Measurements from ENCODE around the gene RGS4.
"Not testable (repeated sequence)": the region's sequence is repeated elsewhere in the genome, so short reads cannot be mapped to it uniquely, and the experiment has no call there.

The RGS4 gene

GRCh38 chr1:163083690-163084089 lies 14.5 kb downstream of the RGS4 start:
- no peaks in the 10 kb centered on the region for H3K4me1 ChIP-seq (ENCODE audit: control insufficient read depth, insufficient read depth, low read length)
- H3K9me3 ChIP-seq (ENCODE audit: control insufficient read depth, insufficient read depth, low read depth, low read length): no peaks in the 10 kb centered on the region
- no peaks in the 10 kb centered on the region for H3K27me3 ChIP-seq (ENCODE audit: control insufficient read depth, insufficient read depth, low read length)
- no peaks in the 10 kb centered on the region for H3K36me3 ChIP-seq (ENCODE audit: control insufficient read depth, insufficient read depth, low read length)
- no peak overlapping the region for H3K9ac ChIP-seq (ENCODE audit: low read length)
- H3K27ac ChIP-seq (ENCODE audit: low read depth, low read length): no peak overlapping the region
- no peak overlapping the region for H3K4me3 ChIP-seq (ENCODE audit: low read depth, low read length)

GRCh38 chr1:163084330-163084729 lies 15.2 kb downstream of the RGS4 start:
- Histone ChIP-seq H3K4me3 (ENCODE audit: low read depth, low read length) (no peak overlapping the region), H3K9ac (ENCODE audit: low read length) (no peak overlapping the region), H3K9me3 (ENCODE audit: control insufficient read depth, insufficient read depth, low read depth, low read length) (no peaks in the 10 kb centered on the region), H3K27ac (ENCODE audit: low read depth, low read length) (no peak overlapping the region), H3K4me1 (ENCODE audit: control insufficient read depth, insufficient read depth, low read length) (no peaks in the 10 kb centered on the region), H3K27me3 (ENCODE audit: control insufficient read depth, insufficient read depth, low read length) (no peaks in the 10 kb centered on the region), H3K36me3 (ENCODE audit: control insufficient read depth, insufficient read depth, low read length) (no peaks in the 10 kb centered on the region)

- Histone ChIP-seq H3K27me3 (ENCODE audit: control insufficient read depth, insufficient read depth, low read length) (no peaks in the 10 kb centered on the region), H3K36me3 (ENCODE audit: control insufficient read depth, insufficient read depth, low read length) (no peaks in the 10 kb centered on the region), H3K9ac (ENCODE audit: low read length) (no peak overlapping the region)
Observed at GRCh38 chr1:163085041-163085903, 16.1 kb downstream of the RGS4 start.

GRCh38 chr1:163085904-163086268 lies 16.7 kb downstream of the RGS4 start:
- H3K9me3 ChIP-seq (ENCODE audit: control insufficient read depth, insufficient read depth, low read depth, low read length): no peaks in the 10 kb centered on the region
- H3K27me3 ChIP-seq (ENCODE audit: control insufficient read depth, insufficient read depth, low read length): no peaks in the 10 kb centered on the region
- no peak overlapping the region for H3K4me3 ChIP-seq (ENCODE audit: low read depth, low read length)
- H3K36me3 ChIP-seq (ENCODE audit: control insufficient read depth, insufficient read depth, low read length): no peaks in the 10 kb centered on the region
- H3K9ac ChIP-seq (ENCODE audit: low read length): no peak overlapping the region
- H3K4me1 ChIP-seq (ENCODE audit: control insufficient read depth, insufficient read depth, low read length): no peaks in the 10 kb centered on the region
- H3K27ac ChIP-seq (ENCODE audit: low read depth, low read length): no peak overlapping the region

More at GRCh38 chr1:163085041-163085903, 16.1 kb downstream of the RGS4 start:
- Histone ChIP-seq H3K9me3 (ENCODE audit: control insufficient read depth, insufficient read depth, low read depth, low read length) (no peaks in the 10 kb centered on the region), H3K4me3 (ENCODE audit: low read depth, low read length) (no peak overlapping the region), H3K27ac (ENCODE audit: low read depth, low read length) (no peak overlapping the region), H3K4me1 (ENCODE audit: control insufficient read depth, insufficient read depth, low read length) (no peaks in the 10 kb centered on the region)

- H3K4me3 ChIP-seq (ENCODE audit: low read depth, low read length); H3K27me3 ChIP-seq (ENCODE audit: control insufficient read depth, insufficient read depth, low read length); H3K9ac ChIP-seq (ENCODE audit: low read length); H3K36me3 ChIP-seq (ENCODE audit: control insufficient read depth, insufficient read depth, low read length); H3K4me1 ChIP-seq (ENCODE audit: control insufficient read depth, insufficient read depth, low read length); H3K9me3 ChIP-seq (ENCODE audit: control insufficient read depth, insufficient read depth, low read depth, low read length); H3K27ac ChIP-seq (ENCODE audit: low read depth, low read length): not testable (repeated sequence)
Observed at GRCh38 chr1:163089117-163089516, 20.0 kb downstream of the RGS4 start.

GRCh38 chr1:163090321-163090945 lies 21.3 kb downstream of the RGS4 start:
- no peaks in the 10 kb centered on the region for H3K4me1 ChIP-seq (ENCODE audit: control insufficient read depth, insufficient read depth, low read length)
- no peak overlapping the region for H3K9ac ChIP-seq (ENCODE audit: low read length)
- no peak overlapping the region for H3K4me3 ChIP-seq (ENCODE audit: low read depth, low read length)
- no peak overlapping the region for H3K27ac ChIP-seq (ENCODE audit: low read depth, low read length)
- H3K9me3 ChIP-seq (ENCODE audit: control insufficient read depth, insufficient read depth, low read depth, low read length): no peaks in the 10 kb centered on the region
- H3K36me3 ChIP-seq (ENCODE audit: control insufficient read depth, insufficient read depth, low read length): no peaks in the 10 kb centered on the region
- H3K27me3 ChIP-seq (ENCODE audit: control insufficient read depth, insufficient read depth, low read length): no peaks in the 10 kb centered on the region

GRCh38 chr1:163093169-163093568 lies 24.0 kb downstream of the RGS4 start:
- no peak overlapping the region for H3K27ac ChIP-seq (ENCODE audit: low read depth, low read length)
- H3K36me3 ChIP-seq (ENCODE audit: control insufficient read depth, insufficient read depth, low read length): no peaks in the 10 kb centered on the region
- no peaks in the 10 kb centered on the region for H3K4me1 ChIP-seq (ENCODE audit: control insufficient read depth, insufficient read depth, low read length)
- no peak overlapping the region for H3K9ac ChIP-seq (ENCODE audit: low read length)
- no peaks in the 10 kb centered on the region for H3K9me3 ChIP-seq (ENCODE audit: control insufficient read depth, insufficient read depth, low read depth, low read length)
- H3K27me3 ChIP-seq (ENCODE audit: control insufficient read depth, insufficient read depth, low read length): no peaks in the 10 kb centered on the region
- H3K4me3 ChIP-seq (ENCODE audit: low read depth, low read length): no peak overlapping the region

- no peak overlapping the region for H3K9ac ChIP-seq (ENCODE audit: low read length)
- no peak overlapping the region for H3K27ac ChIP-seq (ENCODE audit: low read depth, low read length)
- H3K4me1 ChIP-seq (ENCODE audit: control insufficient read depth, insufficient read depth, low read length): no peaks in the 10 kb centered on the region
- H3K9me3 ChIP-seq (ENCODE audit: control insufficient read depth, insufficient read depth, low read depth, low read length): no peaks in the 10 kb centered on the region
- no peaks in the 10 kb centered on the region for H3K36me3 ChIP-seq (ENCODE audit: control insufficient read depth, insufficient read depth, low read length)
- H3K4me3 ChIP-seq (ENCODE audit: low read depth, low read length): no peak overlapping the region
- no peaks in the 10 kb centered on the region for H3K27me3 ChIP-seq (ENCODE audit: control insufficient read depth, insufficient read depth, low read length)
Observed at GRCh38 chr1:163093579-163093978, 24.4 kb downstream of the RGS4 start.

GRCh38 chr1:163094182-163094581 lies 25.0 kb downstream of the RGS4 start:
- H3K9ac ChIP-seq (ENCODE audit: low read length): no peak overlapping the region
- H3K27me3 ChIP-seq (ENCODE audit: control insufficient read depth, insufficient read depth, low read length): no peaks in the 10 kb centered on the region
- H3K4me1 ChIP-seq (ENCODE audit: control insufficient read depth, insufficient read depth, low read length): no peaks in the 10 kb centered on the region
- no peak overlapping the region for H3K4me3 ChIP-seq (ENCODE audit: low read depth, low read length)
- no peaks in the 10 kb centered on the region for H3K9me3 ChIP-seq (ENCODE audit: control insufficient read depth, insufficient read depth, low read depth, low read length)
- H3K36me3 ChIP-seq (ENCODE audit: control insufficient read depth, insufficient read depth, low read length): no peaks in the 10 kb centered on the region
- no peak overlapping the region for H3K27ac ChIP-seq (ENCODE audit: low read depth, low read length)

- H3K9ac ChIP-seq (ENCODE audit: low read length): no peak overlapping the region
- no peaks in the 10 kb centered on the region for H3K27me3 ChIP-seq (ENCODE audit: control insufficient read depth, insufficient read depth, low read length)
- no peaks in the 10 kb centered on the region for H3K9me3 ChIP-seq (ENCODE audit: control insufficient read depth, insufficient read depth, low read depth, low read length)
- no peaks in the 10 kb centered on the region for H3K36me3 ChIP-seq (ENCODE audit: control insufficient read depth, insufficient read depth, low read length)
- H3K4me1 ChIP-seq (ENCODE audit: control insufficient read depth, insufficient read depth, low read length): no peaks in the 10 kb centered on the region
- H3K4me3 ChIP-seq (ENCODE audit: low read depth, low read length): no peak overlapping the region
- H3K27ac ChIP-seq (ENCODE audit: low read depth, low read length): no peak overlapping the region
Observed at GRCh38 chr1:163094589-163094988, 25.4 kb downstream of the RGS4 start.

- Histone ChIP-seq H3K36me3 (ENCODE audit: control insufficient read depth, insufficient read depth, low read length) (no peaks in the 10 kb centered on the region), H3K4me1 (ENCODE audit: control insufficient read depth, insufficient read depth, low read length) (no peaks in the 10 kb centered on the region), H3K9ac (ENCODE audit: low read length) (no peak overlapping the region), H3K27ac (ENCODE audit: low read depth, low read length) (no peak overlapping the region), H3K27me3 (ENCODE audit: control insufficient read depth, insufficient read depth, low read length) (no peaks in the 10 kb centered on the region), H3K9me3 (ENCODE audit: control insufficient read depth, insufficient read depth, low read depth, low read length) (no peaks in the 10 kb centered on the region), H3K4me3 (ENCODE audit: low read depth, low read length) (no peak overlapping the region)
Observed at GRCh38 chr1:163095213-163095612, 26.1 kb downstream of the RGS4 start.

Data from HUES6 (cell line).